Natural killer cell (primary cell): ENCODE measurements around the gene MAP2K3. TPM values are rescaled to one million over a fixed set of nuclear protein-coding genes. Genes with fewer than 3 reads are reported as not detected.
A peak's percentile ranks its signal among the peaks of the same experiment; 100 is the strongest.

ENCODE experiments used
- ATAC-seq, 3 donors: fragments of 150-1000 bp in 2 of 3; fragments of 200-7000 bp in 1 of 3; cut with Tn5 transposase; 1 replicate in 1 of 3; 2 replicates in 2 of 3; pipeline ENCODE4 v1.10.0; 2021; ENCODE audit warnings: mild to moderate bottlenecking in 2 of 3, moderate library complexity in 2 of 3
- DNase-seq, 2 donors: peaks; one replicate each; pipeline versions ENCODE4 v3.0.0 to v3.0.0-alpha.2; 2013 to 2021; ENCODE audit warnings: mixed read lengths in 1 of 2
- H3K27ac ChIP-seq: one replicate; pipeline ENCODE4 v1.5.1; 2013; ENCODE audit warnings: mild to moderate bottlenecking, low read length
- H3K27me3 ChIP-seq: one replicate; pipeline ENCODE4 v1.6.1; 2013; ENCODE audit warnings: low read length; ENCODE audit not compliant: control insufficient read depth, insufficient read depth
- H3K36me3 ChIP-seq: one replicate; pipeline ENCODE4 v1.6.1; 2013; ENCODE audit warnings: low read length; ENCODE audit not compliant: control insufficient read depth, insufficient read depth
- H3K4me1 ChIP-seq: one replicate; pipeline ENCODE4 v1.6.1; 2013; ENCODE audit warnings: low read length; ENCODE audit not compliant: control insufficient read depth, insufficient read depth
- H3K4me3 ChIP-seq: one replicate; pipeline ENCODE4 v1.5.1; 2013; ENCODE audit warnings: low read length
- H3K9me3 ChIP-seq: one replicate; pipeline ENCODE4 v1.6.1; 2013; ENCODE audit warnings: low read length; ENCODE audit not compliant: control insufficient read depth, insufficient read depth
- H3K27ac Mint-ChIP-seq, 2 donors: one replicate each; pipeline ENCODE4 v1.8.0; 2022; ENCODE audit warnings: mild to moderate bottlenecking in 2 of 2, mixed read lengths in 2 of 2, moderate library complexity in 1 of 2
- H3K27me3 Mint-ChIP-seq, 2 donors: one replicate each; pipeline ENCODE4 v1.8.0; 2022; ENCODE audit warnings: low read depth in 2 of 2, mixed read lengths in 2 of 2
- H3K36me3 Mint-ChIP-seq: one replicate; pipeline ENCODE4 v1.8.0; 2022; ENCODE audit warnings: mixed read lengths
- H3K4me1 Mint-ChIP-seq, 2 donors: one replicate each; pipeline ENCODE4 v1.8.0; 2022; ENCODE audit warnings: mixed read lengths in 2 of 2
- H3K4me3 Mint-ChIP-seq: one replicate; pipeline ENCODE4 v1.8.0; 2022; ENCODE audit warnings: mild to moderate bottlenecking, moderate library complexity, mixed read lengths
- H3K9me3 Mint-ChIP-seq, 2 donors: one replicate each; pipeline ENCODE4 v1.8.0; 2022; ENCODE audit warnings: mixed read lengths in 2 of 2
- WGBS: methylation state at CpG from one replicate; pipeline ENCODE4 v1.1.7; 2013; ENCODE audit warnings: missing lambda C conversion rate; ENCODE audit not compliant: insufficient coverage; 5-methylcytosine and 5-hydroxymethylcytosine counted together
- intact Hi-C: fragments of 100-400 bp; cut with micrococcal nuclease; formaldehyde crosslinking; loops from one replicate; pipeline ENCODE4 v1.14.2; 2022
- total RNA-seq, 4 donors: library from RNA; stranded (reverse); fragments of 120-200 nt in 1 of 4; gene quantifications; one replicate each; pipeline versions ENCODE4 v1.2.3 to v1.2.4, GENCODE V29; 2013 to 2022
- TF ChIP-seq, protein P1 (sequence below): fragments of 200-600 bp; IDR thresholded peaks from one replicate; pipeline ENCODE4 v1.8.0; 2022; ENCODE audit warnings: antibody characterized with exemption

The MAP2K3 gene
- total RNA-seq, 3 donors from 2014 or later (not counting 1 experiment from before 2014, with no cell fraction given) = 139 to 165 (median 162) TPM

DNA sequence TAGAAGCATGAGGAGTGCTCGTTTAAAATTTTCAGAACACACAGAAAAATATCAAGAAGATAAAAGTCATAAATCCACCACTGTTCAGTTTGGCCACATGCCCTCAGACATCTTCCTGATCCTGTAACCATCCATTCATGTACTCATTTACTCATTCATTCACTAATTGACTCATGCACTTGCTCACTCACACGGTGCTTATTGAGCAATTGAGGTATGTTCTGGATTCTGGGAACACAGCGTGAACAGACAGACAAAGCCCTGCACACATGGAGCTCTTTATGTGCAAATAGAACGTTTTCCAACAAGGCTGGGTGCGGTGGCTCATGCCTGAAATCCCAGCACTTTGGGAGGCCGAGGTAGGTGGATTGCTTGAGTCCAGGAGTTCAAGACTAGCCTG, 21.1 kb upstream of the MAP2K3 start:
- WGBS = 72% methylated on average over 6 of the region's 6 CpGs
- Histone ChIP-seq H3K4me3 (no peak overlapping the region), H3K4me1 (peaks cover 20% of the 10 kb centered on the region), H3K27ac (no peak overlapping the region), H3K36me3 (no peaks in the 10 kb centered on the region), H3K27me3 (no peaks in the 10 kb centered on the region), H3K9me3 (no peaks in the 10 kb centered on the region)
- Mint-ChIP-seq H3K4me3 (no peak overlapping the region), H3K4me1 (peaks cover 7 to 19% of the 10 kb centered on the region in 2 donors), H3K9me3 (no peaks in the 10 kb centered on the region), H3K27ac (no peak overlapping the region), H3K36me3 (no peaks in the 10 kb centered on the region), H3K27me3 (no peaks in the 10 kb centered on the region)
- intact Hi-C loops = no loop called here
- ATAC-seq (no peak), DNase-seq (no peak)
- TF ChIP-seq, protein P1, sequence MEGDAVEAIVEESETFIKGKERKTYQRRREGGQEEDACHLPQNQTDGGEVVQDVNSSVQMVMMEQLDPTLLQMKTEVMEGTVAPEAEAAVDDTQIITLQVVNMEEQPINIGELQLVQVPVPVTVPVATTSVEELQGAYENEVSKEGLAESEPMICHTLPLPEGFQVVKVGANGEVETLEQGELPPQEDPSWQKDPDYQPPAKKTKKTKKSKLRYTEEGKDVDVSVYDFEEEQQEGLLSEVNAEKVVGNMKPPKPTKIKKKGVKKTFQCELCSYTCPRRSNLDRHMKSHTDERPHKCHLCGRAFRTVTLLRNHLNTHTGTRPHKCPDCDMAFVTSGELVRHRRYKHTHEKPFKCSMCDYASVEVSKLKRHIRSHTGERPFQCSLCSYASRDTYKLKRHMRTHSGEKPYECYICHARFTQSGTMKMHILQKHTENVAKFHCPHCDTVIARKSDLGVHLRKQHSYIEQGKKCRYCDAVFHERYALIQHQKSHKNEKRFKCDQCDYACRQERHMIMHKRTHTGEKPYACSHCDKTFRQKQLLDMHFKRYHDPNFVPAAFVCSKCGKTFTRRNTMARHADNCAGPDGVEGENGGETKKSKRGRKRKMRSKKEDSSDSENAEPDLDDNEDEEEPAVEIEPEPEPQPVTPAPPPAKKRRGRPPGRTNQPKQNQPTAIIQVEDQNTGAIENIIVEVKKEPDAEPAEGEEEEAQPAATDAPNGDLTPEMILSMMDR = no peak

DNA sequence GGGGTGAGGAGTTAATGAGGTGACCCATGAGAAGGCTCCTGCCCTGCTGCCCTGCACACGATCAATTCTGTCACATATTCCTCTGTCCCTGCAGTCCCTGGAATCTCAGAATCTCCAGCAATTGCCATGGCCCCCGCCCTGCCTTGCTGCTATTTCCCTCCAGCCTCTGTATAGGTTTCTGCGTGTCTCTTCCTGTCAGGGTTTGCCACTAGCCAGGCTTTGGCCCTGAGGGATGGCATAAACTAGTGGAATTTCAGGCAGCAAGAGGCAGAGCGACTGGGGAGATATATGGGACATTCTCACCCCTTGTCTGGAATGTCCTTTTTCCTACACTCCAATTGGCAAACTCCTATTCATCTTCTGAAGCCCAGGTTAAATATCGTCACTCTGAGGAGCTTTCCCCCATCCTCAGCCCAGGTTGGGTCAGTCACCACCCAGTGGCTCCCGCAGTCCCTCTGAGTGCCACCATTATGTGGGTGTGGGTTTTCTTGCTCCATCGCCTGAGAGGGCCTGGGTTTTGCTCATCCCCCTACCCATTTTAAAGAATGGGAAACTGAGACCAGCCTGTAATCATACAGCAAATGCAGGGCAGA, 15.8 kb upstream of the MAP2K3 start:
- H3K27me3 Mint-ChIP-seq = no peaks in the 10 kb centered on the region
- no peaks in the 10 kb centered on the region for H3K9me3 Mint-ChIP-seq
- Histone ChIP-seq H3K4me1 (peaks cover 27% of the 10 kb centered on the region), H3K4me3 (no peak overlapping the region), H3K27me3 (no peaks in the 10 kb centered on the region), H3K9me3 (no peaks in the 10 kb centered on the region), H3K27ac (peak overlapping the region; percentile 76), H3K36me3 (no peaks in the 10 kb centered on the region)
- intact Hi-C loops = loop anchor here (2.0 to 5.0 kb wide), 2 partner anchors 16 to 56 kb away; partner anchors contain the start of genes MAP2K3 and TMEM11
- H3K36me3 Mint-ChIP-seq = no peaks in the 10 kb centered on the region
- peaks cover 18 to 32% of the 10 kb centered on the region in 2 donors for H3K4me1 Mint-ChIP-seq
- DNase-seq = no peak
- H3K27ac Mint-ChIP-seq = peak overlapping the region; percentile 85 to 96
- WGBS = 77% methylated on average over 5 of the region's 7 CpGs
- TF ChIP-seq, protein P1 = no peak
- ATAC-seq = peak in 2 of 3 donors; percentile 6 to 16
- H3K4me3 Mint-ChIP-seq = peak overlapping the region; percentile 35

DNA sequence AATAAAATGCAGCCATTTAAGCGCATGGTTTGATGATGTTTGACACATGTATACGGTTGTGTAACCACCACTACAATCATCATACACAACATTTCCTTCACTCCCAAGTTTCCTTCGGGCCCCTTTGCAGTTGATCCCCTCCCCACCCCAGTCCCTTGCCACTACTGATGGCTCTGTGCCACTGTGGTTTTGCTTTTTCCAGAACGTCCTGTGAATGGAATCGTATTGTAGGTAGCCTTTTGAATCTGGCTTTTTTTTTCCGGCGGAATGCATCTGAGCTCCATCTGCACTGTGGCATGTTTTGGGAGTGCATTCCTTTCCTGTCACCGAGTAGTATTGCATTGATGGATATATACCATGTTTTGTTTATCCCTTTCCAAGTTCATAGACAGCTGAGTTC, 15.1 kb upstream of the MAP2K3 start:
- TF ChIP-seq, protein P1 = no peak
- H3K27ac Mint-ChIP-seq = peak overlapping the region; percentile 85 to 96
- intact Hi-C loops = loop anchor here (2.0 to 5.0 kb wide), 2 partner anchors 15 to 57 kb away; partner anchors contain the start of genes MAP2K3 and TMEM11
- WGBS = 60% methylated on average over 8 of the region's 8 CpGs
- H3K36me3 ChIP-seq = no peaks in the 10 kb centered on the region
- H3K27me3 ChIP-seq = no peaks in the 10 kb centered on the region
- H3K9me3 Mint-ChIP-seq = no peaks in the 10 kb centered on the region
- H3K36me3 Mint-ChIP-seq = no peaks in the 10 kb centered on the region
- no peak overlapping the region for H3K4me3 ChIP-seq
- peaks cover 18 to 32% of the 10 kb centered on the region in 2 donors for H3K4me1 Mint-ChIP-seq
- peak overlapping the region; percentile 58 for H3K4me3 Mint-ChIP-seq
- DNase-seq (no peak), ATAC-seq (no peak)
- H3K27me3 Mint-ChIP-seq = no peaks in the 10 kb centered on the region
- H3K27ac ChIP-seq = peak overlapping the region; percentile 17
- peaks cover 27% of the 10 kb centered on the region for H3K4me1 ChIP-seq
- no peaks in the 10 kb centered on the region for H3K9me3 ChIP-seq
